ENCODE measurements around the gene DNAH17. TPM values are rescaled to one million over a fixed set of nuclear protein-coding genes. Genes with fewer than 3 reads are reported as not detected.
"Not testable (repeated sequence)": the region's sequence is repeated elsewhere in the genome, so short reads cannot be mapped to it uniquely, and the experiment has no call there.

DNAH17 gene
- total RNA-seq, 2 donors from 2014 or later: 0.87 to 6.9 TPM

- Histone ChIP-seq H3K9me3 (no peaks in the 10 kb centered on the region), H3K27ac (no peak overlapping the region), H3K27me3 (replicated peaks; ENCODE audit: insufficient read depth) (no peaks in the 10 kb centered on the region), H3K4me1 (replicated peaks) (no peaks in the 10 kb centered on the region), H3K36me3 (no peaks in the 10 kb centered on the region), H3K4me3 (no peak overlapping the region)
- WGBS: 87% methylated on average over 11 of the region's 11 CpGs
- intact Hi-C loops (cut with DNase I): no loop called here
- DNase-seq (ENCODE audit: low spot score): no peak
- TF ChIP-seq CTCF (IDR thresholded peaks at IDR 0.05) (no peak), POLR2AphosphoS5 (IDR thresholded peaks at IDR 0.05) (no peak), POLR2A (IDR thresholded peaks at IDR 0.05) (no peak)
Measured at GRCh38 chr17:78507526-78507925, 69.7 kb downstream of the DNAH17 start.

- TF ChIP-seq POLR2AphosphoS5 (IDR thresholded peaks at IDR 0.05): no peak
- no peak for TF ChIP-seq POLR2A (IDR thresholded peaks at IDR 0.05)
- TF ChIP-seq CTCF (IDR thresholded peaks at IDR 0.05): no peak
- Histone ChIP-seq H3K27me3 (replicated peaks; ENCODE audit: insufficient read depth) (no peaks in the 10 kb centered on the region), H3K27ac (no peak overlapping the region), H3K36me3 (no peaks in the 10 kb centered on the region), H3K4me3 (no peak overlapping the region), H3K4me1 (replicated peaks) (no peaks in the 10 kb centered on the region), H3K9me3 (no peaks in the 10 kb centered on the region)
- intact Hi-C loops (cut with DNase I): no loop called here
- DNase-seq (ENCODE audit: low spot score): no peak
- 86% methylated on average over 20 of the region's 20 CpGs for WGBS
Measured at GRCh38 chr17:78506454-78507309, 70.5 kb downstream of the DNAH17 start.

GRCh38 chr17:78504156-78504925 is 72.9 kb downstream of the DNAH17 start:
- no peak for DNase-seq (ENCODE audit: low spot score)
- no peaks in the 10 kb centered on the region for H3K4me1 ChIP-seq (replicated peaks)
- no peaks in the 10 kb centered on the region for H3K9me3 ChIP-seq
- intact Hi-C loops (cut with DNase I): no loop called here
- H3K36me3 ChIP-seq: no peaks in the 10 kb centered on the region
- no peak overlapping the region for H3K4me3 ChIP-seq
- no peaks in the 10 kb centered on the region for H3K27me3 ChIP-seq (replicated peaks; ENCODE audit: insufficient read depth)
- H3K27ac ChIP-seq: no peak overlapping the region
- 89% methylated on average over 21 of the region's 21 CpGs for WGBS
- TF ChIP-seq POLR2AphosphoS5 (IDR thresholded peaks at IDR 0.05): no peak
- TF ChIP-seq CTCF (IDR thresholded peaks at IDR 0.05): no peak
- TF ChIP-seq POLR2A (IDR thresholded peaks at IDR 0.05): no peak

DNA sequence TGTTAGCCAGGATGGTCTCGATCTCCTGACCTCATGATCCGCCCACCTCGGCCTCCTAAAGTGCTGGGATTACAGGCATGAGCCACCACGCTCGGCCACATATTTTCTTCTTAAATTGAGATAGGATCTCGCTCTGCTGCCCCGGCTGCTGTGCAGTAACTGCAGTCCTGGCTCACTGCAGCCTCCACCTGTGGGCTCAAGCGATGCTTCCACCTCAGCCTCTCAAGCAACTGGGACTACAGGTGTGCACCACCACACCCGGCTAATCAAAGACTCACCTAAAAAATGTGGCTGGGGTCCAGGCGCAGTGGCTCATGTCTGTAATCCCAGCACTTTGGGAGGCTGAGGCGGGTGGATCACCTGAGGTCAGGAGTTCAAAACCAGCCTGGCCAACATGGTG is 73.8 kb downstream of the DNAH17 start:
- H3K4me1 ChIP-seq (replicated peaks); H3K27ac ChIP-seq; H3K36me3 ChIP-seq; DNase-seq (ENCODE audit: low spot score); H3K27me3 ChIP-seq (replicated peaks; ENCODE audit: insufficient read depth); intact Hi-C loops (cut with DNase I); H3K4me3 ChIP-seq; H3K9me3 ChIP-seq: not testable (repeated sequence)
- 95% methylated on average over 11 of the region's 11 CpGs for WGBS

- H3K4me3 ChIP-seq: no peak overlapping the region
- intact Hi-C loops (cut with DNase I): no loop called here
- H3K27me3 ChIP-seq (replicated peaks; ENCODE audit: insufficient read depth): no peaks in the 10 kb centered on the region
- TF ChIP-seq CTCF (IDR thresholded peaks at IDR 0.05): no peak
- TF ChIP-seq POLR2AphosphoS5 (IDR thresholded peaks at IDR 0.05): no peak
- TF ChIP-seq POLR2A (IDR thresholded peaks at IDR 0.05): no peak
- no peak overlapping the region for H3K27ac ChIP-seq
- H3K36me3 ChIP-seq: no peaks in the 10 kb centered on the region
- no peaks in the 10 kb centered on the region for H3K4me1 ChIP-seq (replicated peaks)
- DNase-seq (ENCODE audit: low spot score): no peak
- 85% methylated on average over 25 of the region's 25 CpGs for WGBS
- no peaks in the 10 kb centered on the region for H3K9me3 ChIP-seq
Measured at GRCh38 chr17:78502611-78503148, 74.5 kb downstream of the DNAH17 start.
